Pulmonary artery endothelial cell (primary cell): ENCODE measurements around the gene HDGF. TPM values are rescaled to one million over a fixed set of nuclear protein-coding genes. Genes with fewer than 3 reads are reported as not detected.

Source experiments
- DNase-seq: peaks from one replicate; pipeline ENCODE4 v3.0.0-alpha.2; 2011; ENCODE audit warnings: low read depth, low spot score
- total RNA-seq: library from RNA; depleted of rRNA; stranded (reverse); fragments of >200 nt; gene quantifications from 2 replicates; pipeline ENCODE4 v1.2.3, GENCODE V29; 2014

Gene HDGF
- 206 and 293 TPM in 2 replicates for total RNA-seq

DNA sequence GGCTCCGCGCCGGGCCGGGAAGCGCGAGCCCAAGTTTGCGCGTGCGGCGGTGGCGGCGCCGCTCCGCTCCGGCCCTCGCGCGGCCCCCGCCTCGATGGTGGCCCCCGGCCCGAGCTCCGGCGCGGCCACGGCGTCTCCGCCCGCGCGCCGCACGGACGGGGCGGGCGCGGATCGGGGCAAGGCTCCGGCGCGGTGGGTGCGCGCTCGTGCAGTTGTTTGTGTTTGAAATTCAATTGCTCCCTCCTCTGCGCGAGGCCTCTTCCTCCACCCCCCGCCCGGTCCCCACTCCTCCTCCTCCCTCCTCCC, at the start of gene HDGF:
TSS of gene HDGF (minus strand) at position 225 of the 306 bp plus-strand sequence. CDS start 246 bp downstream, outside the sequence.
- DNase-seq, result no peak

DNA sequence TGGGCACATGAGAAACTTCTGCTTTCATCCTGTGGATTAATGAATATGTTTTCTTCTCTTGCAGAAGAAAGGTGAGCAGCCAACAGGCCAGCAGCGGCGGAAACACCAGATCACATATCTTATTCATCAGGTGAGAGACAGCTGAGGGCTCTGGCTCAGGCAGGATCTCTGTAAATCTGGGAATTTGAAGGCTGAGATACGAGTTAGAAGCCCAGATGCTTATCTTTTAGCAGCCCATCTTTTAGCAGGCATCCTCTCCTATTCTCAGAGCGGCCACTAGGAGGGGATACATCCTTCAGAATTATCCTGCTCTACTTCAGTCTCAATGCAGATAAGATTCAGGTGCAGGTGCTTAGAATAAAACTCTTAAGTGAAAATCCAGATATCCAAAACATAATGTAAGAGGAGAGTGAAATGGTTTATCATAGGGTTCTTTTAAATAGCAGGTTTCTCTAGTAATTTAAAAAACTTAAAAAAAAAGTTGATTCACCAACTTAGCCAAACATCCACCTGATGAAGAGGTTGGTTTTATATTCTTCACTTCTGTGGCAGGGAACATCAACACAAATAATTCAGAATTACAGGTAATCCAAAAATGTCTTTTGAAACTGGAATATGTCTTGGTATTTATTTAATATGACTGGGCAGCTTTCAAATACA, 45.9 kb upstream of the HDGF start:
- no peak for DNase-seq

DNA sequence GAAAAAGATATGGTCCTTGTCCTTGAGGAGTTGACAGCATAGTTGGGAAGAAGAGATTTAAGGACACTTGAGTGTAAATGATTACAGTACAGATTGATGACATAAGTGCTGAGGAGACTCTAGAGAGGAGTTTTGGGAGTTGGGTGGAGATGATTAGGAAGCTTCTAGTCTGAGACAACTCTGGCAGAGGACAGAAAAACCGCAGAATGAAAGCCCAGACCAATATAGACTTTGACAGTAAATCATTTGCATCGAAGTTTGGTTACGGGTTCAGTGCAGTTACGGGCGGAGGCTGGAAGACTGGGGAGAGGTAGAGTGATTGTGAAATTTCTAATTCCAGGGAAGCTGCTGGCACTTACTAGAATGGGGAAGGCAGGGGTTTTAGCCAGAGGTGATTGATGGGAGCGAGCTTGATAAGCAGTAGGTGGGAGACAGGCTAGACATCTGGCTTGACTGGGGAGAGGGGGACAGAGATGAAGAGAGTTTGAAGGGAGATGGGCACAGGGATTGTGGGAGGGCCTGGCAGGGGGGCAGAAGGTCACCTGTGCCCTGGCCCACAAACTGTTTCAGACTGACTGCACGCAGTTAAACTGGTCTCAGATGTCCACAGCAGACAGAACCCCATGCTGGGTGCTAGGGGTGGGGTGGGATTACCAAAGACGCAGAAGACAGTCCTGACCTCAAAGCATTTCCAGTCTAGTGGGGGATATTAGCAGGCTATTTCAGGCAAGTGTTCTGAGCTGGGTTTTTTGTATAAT, 45.0 kb upstream of the HDGF start:
- no peak for DNase-seq

GRCh38 chr1:156795787-156796186, 44.3 kb upstream of the HDGF start:
- no peak for DNase-seq

DNA sequence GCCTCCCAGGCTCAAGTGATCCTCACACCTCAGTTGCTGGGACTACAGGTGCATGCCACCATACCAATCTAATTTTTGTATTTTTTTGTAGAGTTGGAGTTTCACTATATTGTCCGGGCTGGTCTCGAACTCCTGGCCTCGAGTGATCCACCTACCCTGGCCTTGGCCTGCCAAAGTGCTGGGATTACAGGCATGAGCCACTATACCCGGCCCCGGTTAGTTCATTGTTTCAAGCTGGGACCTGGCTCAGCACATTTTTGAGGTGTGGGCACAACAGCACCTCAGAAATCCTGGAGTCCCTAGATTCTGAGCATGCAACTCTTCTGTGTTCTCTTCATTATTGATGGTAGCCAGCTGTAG, 43.9 kb upstream of the HDGF start:
- DNase-seq, result no peak

GRCh38 chr1:156794506-156795373, 43.3 kb upstream of the HDGF start:
- DNase-seq, result no peak

DNA sequence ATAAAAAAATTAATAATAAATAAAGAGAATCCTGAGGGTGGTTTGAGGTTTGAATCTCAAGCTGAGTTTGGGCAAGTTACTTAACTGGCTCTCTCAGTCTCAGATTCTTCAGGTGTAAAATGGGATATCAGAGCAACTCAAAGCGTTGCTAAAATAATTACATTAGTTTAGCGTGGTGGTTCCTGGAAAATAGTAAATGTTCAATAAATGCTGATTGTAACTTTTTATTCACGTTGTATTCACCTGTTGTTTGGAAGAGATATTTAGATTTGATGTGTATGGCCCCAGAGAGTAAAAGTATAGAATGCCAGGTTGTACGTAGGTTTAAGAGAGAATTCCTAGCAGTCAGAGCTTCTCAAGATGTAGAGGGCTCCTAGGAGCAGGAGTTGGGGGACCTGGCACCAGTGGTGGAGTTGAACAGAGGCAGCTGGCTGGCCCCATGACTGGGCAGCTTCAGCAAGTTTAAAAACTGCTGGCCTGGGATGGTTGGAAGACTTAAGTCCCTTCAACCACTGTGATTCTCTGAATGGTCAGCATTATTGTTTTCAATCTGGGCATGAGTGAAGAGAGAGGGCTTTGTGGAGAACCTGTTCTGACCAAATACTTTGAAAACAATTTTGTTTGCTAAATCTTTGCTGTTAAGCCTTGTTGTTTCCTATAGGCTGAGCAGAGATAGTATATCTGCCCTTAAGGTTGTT, 38.3 kb upstream of the HDGF start:
- DNase-seq, result no peak

DNA sequence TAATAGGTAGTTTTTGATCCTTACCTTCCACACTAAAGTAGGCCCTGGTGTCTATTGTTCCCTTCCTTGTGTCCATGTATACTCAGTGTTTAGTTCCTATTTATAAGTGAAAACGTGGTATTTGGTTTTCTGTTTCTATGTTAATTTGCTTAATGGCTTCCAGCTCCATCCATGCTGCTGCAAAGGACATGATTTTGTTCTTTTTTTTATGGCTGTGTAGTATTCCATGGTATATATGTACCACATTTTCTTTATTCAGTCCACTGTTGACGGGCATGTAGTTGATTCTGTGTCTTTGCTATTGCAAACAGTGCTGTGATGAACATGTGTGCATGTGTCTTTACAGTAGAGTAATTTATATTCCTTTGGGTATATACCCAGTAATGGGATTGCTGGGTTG, 36.7 kb upstream of the HDGF start:
- no peak for DNase-seq

DNA sequence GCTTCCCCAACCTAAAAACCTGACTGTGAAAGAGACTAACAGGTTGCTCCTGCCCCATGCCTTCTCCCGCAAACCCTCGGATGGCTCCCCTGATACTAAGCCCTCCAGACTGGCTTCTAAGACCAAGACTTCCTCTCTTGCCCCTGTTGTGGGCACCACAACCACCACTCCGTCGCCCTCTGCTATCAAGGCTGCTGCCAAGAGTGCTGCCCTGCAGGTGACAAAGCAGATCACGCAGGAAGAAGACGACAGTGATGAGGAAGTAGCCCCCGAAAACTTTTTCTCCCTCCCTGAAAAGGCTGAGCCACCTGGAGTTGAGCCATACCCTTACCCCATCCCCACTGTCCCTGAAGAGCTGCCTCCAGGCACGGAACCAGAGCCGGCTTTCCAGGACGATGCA, 35.2 kb upstream of the HDGF start:
- DNase-seq, result no peak

DNA sequence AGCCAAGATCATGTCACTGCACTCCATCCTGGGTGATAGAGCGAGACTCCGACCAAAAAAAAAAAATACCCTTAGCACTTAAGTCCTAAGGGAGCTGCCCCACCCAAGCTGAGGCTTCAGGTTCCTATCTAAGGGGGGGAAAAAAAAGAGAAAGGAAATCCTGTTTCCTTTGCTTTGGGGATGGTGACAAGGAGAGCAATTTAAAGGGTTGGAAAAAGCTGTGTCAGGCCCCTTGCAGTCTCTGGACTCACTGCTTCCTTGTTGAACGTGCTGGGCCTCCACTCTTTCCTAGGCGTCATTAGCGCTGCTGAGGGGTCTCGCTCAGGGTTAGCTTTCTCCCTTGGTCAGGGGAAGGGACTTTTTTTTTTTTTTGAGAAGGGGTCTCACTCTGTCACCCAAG, 34.0 kb upstream of the HDGF start:
- no peak for DNase-seq

GRCh38 chr1:156781585-156782186, 30.2 kb upstream of the HDGF start:
- no peak for DNase-seq

- DNase-seq, result no peak
These were observed 26.1 kb upstream of the HDGF start for GRCh38 chr1:156777573-156777972.

GRCh38 chr1:156776942-156777341, 25.5 kb upstream of the HDGF start:
- no peak for DNase-seq

- DNase-seq, result no peak
These were observed 24.3 kb upstream of the HDGF start for GRCh38 chr1:156775799-156776198.

- DNase-seq, result no peak
These were observed 22.1 kb upstream of the HDGF start for GRCh38 chr1:156773607-156774006.

DNA sequence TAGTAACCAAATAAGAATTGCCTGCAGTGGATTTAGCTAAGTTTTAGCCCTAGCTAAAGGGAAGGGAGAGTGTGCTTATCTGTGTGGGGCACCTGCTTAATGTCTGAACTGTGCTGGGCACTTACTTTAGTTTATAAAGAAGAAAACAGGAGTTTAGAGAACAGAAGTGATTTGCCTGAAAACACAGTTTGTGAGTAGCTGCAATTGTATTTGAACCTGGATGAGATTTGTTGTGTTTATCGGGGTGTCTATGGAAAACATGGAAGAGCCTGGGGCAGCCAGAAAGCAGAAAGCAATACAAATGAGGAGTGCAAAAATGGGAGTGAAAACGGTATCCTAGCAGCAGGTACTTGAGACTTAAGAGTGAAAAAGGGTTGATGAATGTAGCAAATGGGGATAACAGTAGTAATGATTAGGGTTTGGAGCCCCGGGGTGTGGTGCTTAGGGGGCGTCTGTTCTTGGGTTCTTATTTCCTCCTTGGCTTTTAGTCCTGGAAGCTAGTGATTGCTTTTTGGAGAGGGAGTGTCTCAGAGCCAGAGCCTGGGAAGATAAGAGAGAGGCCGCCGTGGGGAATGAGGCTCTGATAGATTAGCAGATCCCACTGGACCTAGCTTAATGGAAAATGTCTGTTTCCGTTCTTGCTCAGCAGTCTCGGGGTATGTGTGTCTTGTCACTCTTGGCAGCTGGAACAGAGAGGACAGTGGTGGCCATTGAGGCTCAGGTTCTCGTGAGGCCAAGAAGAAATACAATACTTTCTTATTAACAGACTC, 21.4 kb upstream of the HDGF start:
- DNase-seq, result no peak

GRCh38 chr1:156772222-156772621, 20.7 kb upstream of the HDGF start:
- DNase-seq, result no peak

GRCh38 chr1:156768610-156769295, 17.3 kb upstream of the HDGF start:
- no peak for DNase-seq

GRCh38 chr1:156767879-156768604, 16.6 kb upstream of the HDGF start:
- no peak for DNase-seq
